Esophagus squamous epithelium (tissue), 5 donors: Measurements from ENCODE around the gene SIX2. TPM values are rescaled to one million over a fixed set of nuclear protein-coding genes. Genes with fewer than 3 reads are reported as not detected.

Experiments
- DNase-seq: peaks from one replicate; lab custom pipeline; 2025; lab: John Stamatoyannopoulos, UW
- H3K27ac ChIP-seq, 4 donors: fragments of 200-600 bp; sonication (generic); one replicate each; pipeline ENCODE4 v1.5.1; 2016 to 2019; ENCODE audit warnings: mild to moderate bottlenecking in 1 of 4
- H3K27me3 ChIP-seq, 4 donors: fragments of 200-600 bp; sonication (generic); 1 replicate in 3 of 4; 2 replicates in 1 of 4; pipeline versions ENCODE4 v1.5.1 to v1.6.0; 2017 to 2021; ENCODE audit warnings: antibody characterized with exemption in 1 of 4
- H3K36me3 ChIP-seq, 3 donors: fragments of 200-600 bp; sonication (generic); one replicate each; pipeline ENCODE4 v1.5.1; 2016 to 2019
- H3K4me1 ChIP-seq, 3 donors: fragments of 200-600 bp; sonication (generic); one replicate each; pipeline ENCODE4 v1.5.1; 2017 to 2019
- H3K4me3 ChIP-seq, 4 donors: fragments of 200-600 bp; sonication (generic); 1 replicate in 3 of 4; 2 replicates in 1 of 4; pipeline ENCODE4 v1.5.1; 2016 to 2019; ENCODE audit warnings: mild to moderate bottlenecking in 2 of 4, moderate library complexity in 1 of 4
- H3K9me3 ChIP-seq, 3 donors: fragments of 200-600 bp; sonication (generic); one replicate each; pipeline ENCODE4 v1.5.1; 2016 to 2019
- CTCF ChIP-seq, 6 experiments: fragments of 450-650 bp in 4 of 6; fragments of 200-600 bp in 2 of 6; sonication (generic) in 2 of 6; IDR thresholded peaks; one replicate each; pipeline ENCODE4 v1.5.1; 2016 to 2019; ENCODE audit warnings: antibody characterized with exemption in 6 of 6, mild to moderate bottlenecking in 4 of 6, moderate library complexity in 4 of 6
- POLR2A ChIP-seq, 4 donors: fragments of 450-650 bp; IDR thresholded peaks; one replicate each; pipeline ENCODE4 v1.6.1; 2017; ENCODE audit warnings: antibody characterized with exemption in 4 of 4, mild to moderate bottlenecking in 4 of 4, moderate library complexity in 3 of 4
- WGBS, 2 donors: methylation state at CpG; one replicate each; pipeline ENCODE4 v1.1.5; 2018; 5-methylcytosine and 5-hydroxymethylcytosine counted together
- intact Hi-C: fragments of 100-400 bp; cut with DNase I; formaldehyde crosslinking; loops from one replicate; pipeline ENCODE4 v1.15.0; 2022
- total RNA-seq, 4 donors: library from RNA; depleted of rRNA; stranded (reverse); fragments of >200 nt; gene quantifications; one replicate each; pipeline ENCODE4 v1.1.0, GENCODE V29; 2016
- donor health status: DM: yes; HTN: yes; CAD: no.

SIX2 gene
- total RNA-seq, 4 donors from 2014 or later, result 0.19 TPM; not detected in 3

- Histone ChIP-seq H3K36me3 (no peaks in the 10 kb centered on the region), H3K27me3 (peaks cover 17 to 99% (median 32%) of the 10 kb centered on the region in 4 donors), H3K4me3 (peak overlapping the region; percentile 11 to 66 (median 30)), H3K9me3 (no peaks in the 10 kb centered on the region), H3K4me1 (peaks cover 22 to 49% (median 23%) of the 10 kb centered on the region in 3 donors), H3K27ac (no peak overlapping the region)
- no peak for DNase-seq
- TF ChIP-seq POLR2A (IDR thresholded peaks at IDR 0.05) (no peak), CTCF (IDR thresholded peaks at IDR 0.05) (no peak)
- 3 to 36% methylated on average over 8 to 16 of the region's 83 CpGs for WGBS, 2 donors
- intact Hi-C loops, result no loop called here
Measured at GRCh38 chr2:45013229-45014015, 4.2 kb upstream of the SIX2 start.

DNA sequence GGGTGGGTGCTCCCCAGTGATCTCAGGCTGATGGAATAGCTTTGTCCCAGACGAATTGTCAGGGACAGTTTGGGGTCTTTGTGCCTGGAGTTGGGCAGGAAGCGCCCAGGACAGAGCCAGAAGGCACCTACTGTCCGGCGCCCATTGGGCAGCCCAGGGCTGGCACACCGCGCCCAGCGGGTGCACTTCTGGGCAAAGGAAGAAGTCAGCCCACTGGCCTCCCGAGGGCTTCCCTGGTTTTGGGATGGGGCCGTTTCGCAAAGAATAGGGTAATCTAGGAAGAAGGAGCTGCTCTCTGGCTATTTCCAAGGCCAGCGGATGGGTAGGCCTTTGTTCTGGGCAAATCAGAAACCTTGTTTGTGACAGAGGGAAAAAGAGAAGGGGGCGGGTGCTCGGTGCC is 3.5 kb upstream of the SIX2 start:
- Histone ChIP-seq H3K9me3 (no peaks in the 10 kb centered on the region), H3K36me3 (no peaks in the 10 kb centered on the region), H3K4me3 (no peak overlapping the region), H3K27me3 (peaks cover 17 to 100% (median 37%) of the 10 kb centered on the region in 4 donors), H3K4me1 (peaks cover 25 to 54% (median 27%) of the 10 kb centered on the region in 3 donors), H3K27ac (no peak overlapping the region)
- TF ChIP-seq CTCF (IDR thresholded peaks at IDR 0.05) (no peak), POLR2A (IDR thresholded peaks at IDR 0.05) (no peak)
- no peak for DNase-seq
- 48 to 86% methylated on average over 6 to 7 of the region's 13 CpGs for WGBS, 2 donors
- intact Hi-C loops, result no loop called here

- Histone ChIP-seq H3K36me3 (no peaks in the 10 kb centered on the region), H3K4me1 (peaks cover 25 to 54% (median 27%) of the 10 kb centered on the region in 3 donors), H3K4me3 (no peak overlapping the region), H3K27ac (no peak overlapping the region), H3K9me3 (no peaks in the 10 kb centered on the region), H3K27me3 (peaks cover 17 to 100% (median 39%) of the 10 kb centered on the region in 4 donors)
- no peak for DNase-seq
- intact Hi-C loops, result no loop called here
- TF ChIP-seq CTCF (IDR thresholded peaks at IDR 0.05) (no peak), POLR2A (IDR thresholded peaks at IDR 0.05) (no peak)
- 62 to 67% methylated on average over 5 to 6 of the region's 10 CpGs for WGBS, 2 donors
Measured at GRCh38 chr2:45011621-45012602, 2.7 kb upstream of the SIX2 start.

GRCh38 chr2:45011121-45011520 is 1.9 kb upstream of the SIX2 start:
- DNase-seq, result no peak
- TF ChIP-seq POLR2A (IDR thresholded peaks at IDR 0.05), result no peak
- TF ChIP-seq CTCF (IDR thresholded peaks at IDR 0.05), result no peak
- 68 to 82% methylated on average over 2 of the region's 3 CpGs for WGBS, 2 donors
- Histone ChIP-seq H3K27me3 (peaks cover 18 to 100% (median 41%) of the 10 kb centered on the region in 4 donors), H3K4me3 (no peak overlapping the region), H3K36me3 (no peaks in the 10 kb centered on the region), H3K9me3 (no peaks in the 10 kb centered on the region), H3K27ac (no peak overlapping the region), H3K4me1 (peaks cover 25 to 54% (median 27%) of the 10 kb centered on the region in 3 donors)
- intact Hi-C loops, result no loop called here
